ENCODE results near the gene USP36.

The USP36 gene

DNA sequence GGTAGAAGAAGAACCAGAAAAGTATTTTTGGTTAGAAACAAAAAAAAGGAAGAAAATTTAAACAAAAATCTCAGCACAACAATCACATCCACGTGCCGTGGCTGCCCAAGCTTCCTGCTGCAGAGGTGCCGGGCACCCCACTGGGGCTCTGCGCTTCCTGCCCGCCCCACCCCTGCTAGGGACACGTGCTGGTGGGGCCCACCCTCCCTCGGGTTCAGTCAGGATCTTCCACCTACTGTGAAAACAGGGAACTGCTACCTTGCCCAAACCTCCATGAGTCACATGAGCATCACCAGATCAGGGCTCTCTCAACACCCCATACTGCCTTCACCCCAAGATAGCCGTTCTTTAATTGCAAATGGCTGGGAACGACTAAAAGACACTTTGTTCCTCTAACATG lies 34.2 kb downstream of the USP36 start:
- no peak for TF ChIP-seq NFIC (IDR thresholded peaks at IDR 0.05)
- no peak for TF ChIP-seq EGR1 (IDR thresholded peaks at IDR 0.05)
- TF ChIP-seq, protein P1, sequence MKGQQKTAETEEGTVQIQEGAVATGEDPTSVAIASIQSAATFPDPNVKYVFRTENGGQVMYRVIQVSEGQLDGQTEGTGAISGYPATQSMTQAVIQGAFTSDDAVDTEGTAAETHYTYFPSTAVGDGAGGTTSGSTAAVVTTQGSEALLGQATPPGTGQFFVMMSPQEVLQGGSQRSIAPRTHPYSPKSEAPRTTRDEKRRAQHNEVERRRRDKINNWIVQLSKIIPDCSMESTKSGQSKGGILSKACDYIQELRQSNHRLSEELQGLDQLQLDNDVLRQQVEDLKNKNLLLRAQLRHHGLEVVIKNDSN (IDR thresholded peaks at IDR 0.05) = no peak
- no peak for TF ChIP-seq CEBPB (IDR thresholded peaks at IDR 0.05)
- TF ChIP-seq, protein P2, sequence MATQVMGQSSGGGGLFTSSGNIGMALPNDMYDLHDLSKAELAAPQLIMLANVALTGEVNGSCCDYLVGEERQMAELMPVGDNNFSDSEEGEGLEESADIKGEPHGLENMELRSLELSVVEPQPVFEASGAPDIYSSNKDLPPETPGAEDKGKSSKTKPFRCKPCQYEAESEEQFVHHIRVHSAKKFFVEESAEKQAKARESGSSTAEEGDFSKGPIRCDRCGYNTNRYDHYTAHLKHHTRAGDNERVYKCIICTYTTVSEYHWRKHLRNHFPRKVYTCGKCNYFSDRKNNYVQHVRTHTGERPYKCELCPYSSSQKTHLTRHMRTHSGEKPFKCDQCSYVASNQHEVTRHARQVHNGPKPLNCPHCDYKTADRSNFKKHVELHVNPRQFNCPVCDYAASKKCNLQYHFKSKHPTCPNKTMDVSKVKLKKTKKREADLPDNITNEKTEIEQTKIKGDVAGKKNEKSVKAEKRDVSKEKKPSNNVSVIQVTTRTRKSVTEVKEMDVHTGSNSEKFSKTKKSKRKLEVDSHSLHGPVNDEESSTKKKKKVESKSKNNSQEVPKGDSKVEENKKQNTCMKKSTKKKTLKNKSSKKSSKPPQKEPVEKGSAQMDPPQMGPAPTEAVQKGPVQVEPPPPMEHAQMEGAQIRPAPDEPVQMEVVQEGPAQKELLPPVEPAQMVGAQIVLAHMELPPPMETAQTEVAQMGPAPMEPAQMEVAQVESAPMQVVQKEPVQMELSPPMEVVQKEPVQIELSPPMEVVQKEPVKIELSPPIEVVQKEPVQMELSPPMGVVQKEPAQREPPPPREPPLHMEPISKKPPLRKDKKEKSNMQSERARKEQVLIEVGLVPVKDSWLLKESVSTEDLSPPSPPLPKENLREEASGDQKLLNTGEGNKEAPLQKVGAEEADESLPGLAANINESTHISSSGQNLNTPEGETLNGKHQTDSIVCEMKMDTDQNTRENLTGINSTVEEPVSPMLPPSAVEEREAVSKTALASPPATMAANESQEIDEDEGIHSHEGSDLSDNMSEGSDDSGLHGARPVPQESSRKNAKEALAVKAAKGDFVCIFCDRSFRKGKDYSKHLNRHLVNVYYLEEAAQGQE (IDR thresholded peaks at IDR 0.05; ENCODE audit: low read depth) = no peak
- TF ChIP-seq TCF12 (IDR thresholded peaks at IDR 0.05; ENCODE audit: low read depth) = no peak
- no peak for TF ChIP-seq RAD21 (IDR thresholded peaks at IDR 0.05; ENCODE audit: low read depth)

DNA sequence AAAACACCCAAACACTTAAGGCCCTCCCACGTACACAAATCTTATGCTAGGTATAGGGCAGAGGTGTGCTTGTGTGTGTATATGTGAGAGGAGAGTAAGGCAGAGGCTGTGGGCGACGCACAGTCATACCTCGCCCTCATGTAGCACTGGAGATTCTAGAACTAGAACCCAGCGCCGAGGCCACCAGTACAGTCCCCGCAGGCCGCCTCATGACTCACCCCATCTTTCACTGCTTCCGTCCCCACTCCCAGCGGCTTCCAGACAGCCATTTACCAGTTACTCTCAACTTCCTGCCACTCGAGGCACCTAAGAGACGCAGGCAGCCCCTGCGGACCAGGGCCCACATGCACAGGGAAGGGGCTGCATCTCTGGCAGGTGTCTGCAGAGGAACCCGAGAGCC lies 35.3 kb downstream of the USP36 start:
- TF ChIP-seq EP300 (IDR thresholded peaks at IDR 0.05; ENCODE audit: borderline replicate concordance) = no peak
- no peak for TF ChIP-seq TCF12 (IDR thresholded peaks at IDR 0.05; ENCODE audit: low read depth)
- no peak for TF ChIP-seq CREB1 (IDR thresholded peaks at IDR 0.05; ENCODE audit: low read depth)
- TF ChIP-seq RAD21 (IDR thresholded peaks at IDR 0.05; ENCODE audit: low read depth) = no peak
- TF ChIP-seq CEBPB (IDR thresholded peaks at IDR 0.05) = no peak
- no peak for TF ChIP-seq NFIC (IDR thresholded peaks at IDR 0.05)
- TF ChIP-seq, protein P2 (IDR thresholded peaks at IDR 0.05; ENCODE audit: low read depth) = no peak
- TF ChIP-seq ZBTB7A (IDR thresholded peaks at IDR 0.05; ENCODE audit: low read depth) = no peak
- TF ChIP-seq YY1 (IDR thresholded peaks at IDR 0.05; ENCODE audit: low read depth) = no peak
- TF ChIP-seq, protein P3, sequence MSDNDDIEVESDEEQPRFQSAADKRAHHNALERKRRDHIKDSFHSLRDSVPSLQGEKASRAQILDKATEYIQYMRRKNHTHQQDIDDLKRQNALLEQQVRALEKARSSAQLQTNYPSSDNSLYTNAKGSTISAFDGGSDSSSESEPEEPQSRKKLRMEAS (IDR thresholded peaks at IDR 0.05) = no peak

DNA sequence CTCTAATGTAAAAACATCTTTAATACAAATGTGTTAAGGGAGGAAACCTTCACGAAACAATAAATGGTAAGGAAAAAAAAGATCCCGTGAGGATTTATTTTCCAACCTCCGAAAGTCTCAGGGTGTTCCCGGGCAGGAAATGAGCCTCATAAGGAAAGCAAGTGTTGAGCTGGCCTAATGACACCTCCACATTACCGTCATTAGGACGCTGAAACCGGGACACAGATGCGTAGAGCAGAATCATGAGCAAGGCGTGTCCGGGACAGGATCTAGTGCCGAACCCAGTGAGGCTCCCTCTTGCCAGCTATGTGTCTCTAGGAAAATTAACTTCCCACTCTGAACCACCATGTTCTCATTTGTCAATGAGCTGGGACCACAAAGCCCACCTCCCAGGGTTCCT lies 35.8 kb downstream of the USP36 start:
- no peak for TF ChIP-seq YY1 (IDR thresholded peaks at IDR 0.05; ENCODE audit: low read depth)
- TF ChIP-seq TCF12 (IDR thresholded peaks at IDR 0.05; ENCODE audit: low read depth) = no peak
- no peak for TF ChIP-seq EGR1 (IDR thresholded peaks at IDR 0.05)
- TF ChIP-seq CEBPB (IDR thresholded peaks at IDR 0.05) = no peak
- TF ChIP-seq, protein P1 (IDR thresholded peaks at IDR 0.05) = no peak
- no peak for TF ChIP-seq CREB1 (IDR thresholded peaks at IDR 0.05; ENCODE audit: low read depth)
- no peak for TF ChIP-seq ZBTB7A (IDR thresholded peaks at IDR 0.05; ENCODE audit: low read depth)
- no peak for TF ChIP-seq RAD21 (IDR thresholded peaks at IDR 0.05; ENCODE audit: low read depth)
- TF ChIP-seq, protein P2 (IDR thresholded peaks at IDR 0.05; ENCODE audit: low read depth) = no peak
- TF ChIP-seq FOXM1 (IDR thresholded peaks at IDR 0.05; ENCODE audit: borderline replicate concordance, low read depth) = no peak
- no peak for TF ChIP-seq NFIC (IDR thresholded peaks at IDR 0.05)
- no peak for TF ChIP-seq EP300 (IDR thresholded peaks at IDR 0.05; ENCODE audit: borderline replicate concordance)
- no peak for TF ChIP-seq TEAD4 (IDR thresholded peaks at IDR 0.05)

DNA sequence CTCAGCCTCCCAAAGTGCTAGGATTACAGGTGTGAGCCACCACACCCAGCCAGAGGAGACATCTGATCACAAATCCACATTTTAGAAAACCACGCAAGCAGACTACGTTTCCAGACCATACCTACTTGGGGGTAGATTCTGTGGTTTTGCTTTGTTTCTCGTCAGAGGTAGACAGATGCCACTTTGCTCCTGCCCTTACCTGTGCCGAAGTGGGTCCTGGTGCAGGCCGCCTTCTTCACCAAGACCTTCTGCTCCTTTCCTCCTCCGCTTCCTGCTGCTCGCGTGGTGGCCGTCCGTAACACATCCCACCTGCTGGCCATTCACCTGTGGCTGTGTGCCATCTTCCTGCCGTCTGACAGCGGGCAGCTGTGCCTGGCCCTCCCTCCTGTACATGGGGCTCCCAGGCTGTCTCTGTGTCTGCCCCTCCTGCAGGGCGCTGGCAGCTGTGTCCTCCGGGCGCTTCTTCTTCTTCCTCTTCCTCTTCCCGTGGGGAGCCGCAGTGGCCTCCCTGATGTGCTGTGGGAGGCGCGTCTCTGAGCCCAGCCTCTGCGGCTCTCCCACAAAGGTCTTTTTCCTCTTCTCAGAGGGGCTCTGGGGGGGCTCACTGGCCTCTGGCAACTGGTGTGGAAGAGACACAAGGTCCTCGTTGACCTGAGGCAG lies 37.3 kb downstream of the USP36 start:
- TF ChIP-seq FOXM1 (IDR thresholded peaks at IDR 0.05; ENCODE audit: borderline replicate concordance, low read depth) (no peak), ZBTB7A (IDR thresholded peaks at IDR 0.05; ENCODE audit: low read depth) (no peak), EP300 (IDR thresholded peaks at IDR 0.05; ENCODE audit: borderline replicate concordance) (no peak), CEBPB (IDR thresholded peaks at IDR 0.05) (no peak), EGR1 (IDR thresholded peaks at IDR 0.05) (no peak), TEAD4 (IDR thresholded peaks at IDR 0.05) (no peak), TAF1 (IDR thresholded peaks at IDR 0.05; ENCODE audit: low read depth) (no peak), RAD21 (IDR thresholded peaks at IDR 0.05; ENCODE audit: low read depth) (no peak), NFIC (IDR thresholded peaks at IDR 0.05) (no peak), CREB1 (IDR thresholded peaks at IDR 0.05; ENCODE audit: low read depth) (no peak)
- TF ChIP-seq, protein P3 (IDR thresholded peaks at IDR 0.05) = no peak
- TF ChIP-seq, protein P1 (IDR thresholded peaks at IDR 0.05) = no peak

All from Ishikawa (cell line).